Fibroblast of villous mesenchyme (primary cell): ENCODE results near the gene S100A11. TPM values are rescaled to one million over a fixed set of nuclear protein-coding genes. Genes with fewer than 3 reads are reported as not detected.

Source experiments
- DNase-seq: peaks from one replicate; pipeline ENCODE4 v3.0.0-alpha.2; 2010; ENCODE audit warnings: low read depth
- H3K4me3 ChIP-seq: 2 replicates; pipeline ENCODE4 v1.5.1; 2011; ENCODE audit warnings: low read depth, mild to moderate bottlenecking, low read length
- small RNA-seq: library from RNA; depleted of rRNA; stranded (forward); fragments of <200 nt; gene quantifications from one replicate; pipeline ENCODE3, GENCODE V24; 2012
- total RNA-seq: library from RNA; depleted of rRNA; stranded (reverse); fragments of >200 nt; gene quantifications from 2 replicates; pipeline ENCODE4 v1.2.3, GENCODE V29; 2012
- TF ChIP-seq, protein P1 (sequence below): IDR thresholded peaks from 2 replicates; pipeline ENCODE4 v1.5.1; 2012; ENCODE audit warnings: low read depth, mild to moderate bottlenecking, low read length; ENCODE audit not compliant: insufficient read depth

S100A11 gene
- total RNA-seq, 1 donor: 126 TPM

DNA sequence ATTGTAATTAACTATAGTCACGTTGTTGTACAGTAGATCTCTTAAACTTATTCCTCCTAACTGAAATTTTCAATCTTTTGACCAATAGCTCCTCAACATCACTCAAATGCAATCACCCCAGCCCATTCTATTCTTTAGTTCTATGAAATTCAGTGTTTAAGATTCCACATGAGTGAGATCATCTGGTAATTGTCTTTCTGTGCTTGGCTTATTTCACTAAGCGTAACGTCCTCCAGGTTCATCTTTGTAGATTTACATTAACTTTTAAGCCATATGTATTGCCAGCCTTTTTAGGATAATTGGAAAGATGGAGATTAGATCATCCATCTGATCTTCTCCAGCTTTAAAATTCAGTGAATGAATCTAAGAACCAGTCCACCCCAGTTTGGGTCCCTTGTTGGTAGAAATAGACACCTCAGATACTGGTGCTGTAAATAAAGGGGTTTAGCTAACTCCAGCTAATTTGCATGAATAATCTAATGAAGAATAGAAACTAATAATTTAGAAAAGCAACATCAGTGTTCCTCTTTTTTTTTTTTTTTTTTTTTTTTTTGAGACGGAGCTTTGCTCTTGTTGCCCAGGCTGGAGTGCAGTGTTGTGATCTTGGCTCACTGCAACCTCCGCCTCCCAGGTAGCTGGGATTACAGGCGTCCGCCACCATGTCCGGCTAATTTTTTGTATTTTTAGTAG, 50.2 kb downstream of the S100A11 start:
- no peak for DNase-seq
- no peak overlapping the region for H3K4me3 ChIP-seq
- TF ChIP-seq, protein P1, sequence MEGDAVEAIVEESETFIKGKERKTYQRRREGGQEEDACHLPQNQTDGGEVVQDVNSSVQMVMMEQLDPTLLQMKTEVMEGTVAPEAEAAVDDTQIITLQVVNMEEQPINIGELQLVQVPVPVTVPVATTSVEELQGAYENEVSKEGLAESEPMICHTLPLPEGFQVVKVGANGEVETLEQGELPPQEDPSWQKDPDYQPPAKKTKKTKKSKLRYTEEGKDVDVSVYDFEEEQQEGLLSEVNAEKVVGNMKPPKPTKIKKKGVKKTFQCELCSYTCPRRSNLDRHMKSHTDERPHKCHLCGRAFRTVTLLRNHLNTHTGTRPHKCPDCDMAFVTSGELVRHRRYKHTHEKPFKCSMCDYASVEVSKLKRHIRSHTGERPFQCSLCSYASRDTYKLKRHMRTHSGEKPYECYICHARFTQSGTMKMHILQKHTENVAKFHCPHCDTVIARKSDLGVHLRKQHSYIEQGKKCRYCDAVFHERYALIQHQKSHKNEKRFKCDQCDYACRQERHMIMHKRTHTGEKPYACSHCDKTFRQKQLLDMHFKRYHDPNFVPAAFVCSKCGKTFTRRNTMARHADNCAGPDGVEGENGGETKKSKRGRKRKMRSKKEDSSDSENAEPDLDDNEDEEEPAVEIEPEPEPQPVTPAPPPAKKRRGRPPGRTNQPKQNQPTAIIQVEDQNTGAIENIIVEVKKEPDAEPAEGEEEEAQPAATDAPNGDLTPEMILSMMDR: no peak

DNA sequence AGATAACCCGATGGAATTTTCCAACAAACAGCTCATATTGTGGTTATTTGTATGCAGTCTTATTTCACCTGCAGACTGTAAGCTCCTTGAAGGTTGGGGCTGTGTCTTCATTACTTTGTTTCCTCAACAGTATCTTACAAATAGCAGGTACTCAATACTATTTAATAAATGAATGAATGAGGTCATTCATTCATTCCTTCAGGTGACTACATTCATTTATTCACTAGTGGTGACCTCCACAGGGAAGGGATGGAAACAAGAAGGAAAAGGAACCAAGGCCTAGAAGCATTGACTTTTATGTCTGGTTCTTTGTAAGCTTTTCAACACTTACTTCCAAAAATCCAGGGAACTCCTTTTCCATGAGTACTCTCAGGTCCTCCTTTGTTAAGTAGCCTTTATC, 51.0 kb downstream of the S100A11 start:
- no peak overlapping the region for H3K4me3 ChIP-seq
- TF ChIP-seq, protein P1: no peak
- no peak for DNase-seq

DNA sequence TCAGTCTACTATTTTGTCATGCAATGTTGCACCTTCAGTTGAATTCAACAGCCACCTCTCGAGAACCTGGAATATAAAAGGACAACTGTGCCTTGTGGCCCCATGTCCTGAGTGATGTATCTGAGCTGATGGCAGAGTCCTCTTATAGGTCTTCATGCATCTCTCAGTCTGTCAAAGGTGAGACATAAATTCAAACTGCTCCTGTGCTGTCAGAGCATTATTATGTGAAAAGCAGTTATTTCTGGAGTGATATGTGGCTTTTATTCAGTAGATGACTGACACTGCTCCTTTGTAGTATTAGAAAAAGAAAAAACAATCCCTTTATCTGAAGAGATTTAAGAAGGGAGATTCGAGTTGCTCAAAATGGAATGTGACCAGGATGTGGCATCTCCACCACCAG, 51.5 kb downstream of the S100A11 start:
- no peak overlapping the region for H3K4me3 ChIP-seq
- TF ChIP-seq, protein P1: no peak
- DNase-seq: no peak

DNA sequence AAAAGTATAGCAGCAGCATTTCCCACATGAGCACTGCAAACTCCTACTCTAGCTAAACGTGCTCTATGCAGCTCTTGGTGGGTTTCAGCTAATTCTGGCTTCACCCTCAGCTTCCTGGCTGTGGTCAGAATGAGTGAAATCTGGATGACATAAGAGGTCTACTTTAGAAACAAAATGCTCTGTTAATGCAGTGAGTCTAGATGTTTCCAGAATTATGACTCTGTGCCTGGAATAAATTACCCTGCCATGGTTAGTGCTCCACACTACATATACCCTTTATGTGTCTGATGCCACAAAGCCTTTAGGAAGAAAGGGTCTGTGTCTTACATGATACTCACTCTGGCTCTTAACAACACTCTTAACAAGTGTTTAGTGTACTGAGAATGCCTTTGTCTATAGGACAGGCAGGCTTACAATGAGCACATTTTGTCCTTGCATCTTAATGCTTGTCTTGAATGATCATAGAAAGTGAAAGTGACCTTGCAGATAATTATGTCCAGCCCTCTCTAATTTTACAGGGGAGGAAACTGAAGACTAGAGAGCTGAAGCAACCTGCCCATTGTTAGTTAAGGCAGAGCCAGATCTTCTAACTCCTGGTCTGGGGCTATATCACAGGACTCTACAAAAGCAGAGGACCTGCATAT, 52.4 kb downstream of the S100A11 start:
- no peak overlapping the region for H3K4me3 ChIP-seq
- no peak for DNase-seq
- TF ChIP-seq, protein P1: no peak

Small RNA genes within 50 kb of the gene (small RNA-seq; reads per million reads assigned to genes)
- not detected for gene SPTLC1P4

Other genes with a start within 250 kb of the S100A11 start
- gene TDRKH, start 246.5 kb downstream of the S100A11 start, total RNA-seq: 0.64 and 1.7 TPM in 2 replicates
- not detected in 2 replicates for gene LINGO4, start 231.6 kb downstream of the S100A11 start, total RNA-seq
- under 0.01 TPM in 1 of 2 replicates, not detected in the other for gene RORC, start 205.2 kb downstream of the S100A11 start, total RNA-seq
- gene C2CD4D, start 197.2 kb downstream of the S100A11 start, total RNA-seq: not detected in 2 replicates
- not detected in 2 replicates for gene THEM5, start 183.3 kb downstream of the S100A11 start, total RNA-seq
- 9.1 and 9.7 TPM in 2 replicates for gene THEM4, start 127.5 kb downstream of the S100A11 start, total RNA-seq
- gene S100A10, start 43.1 kb downstream of the S100A11 start, total RNA-seq: 70.0 and 70.2 TPM in 2 replicates
- not detected in 2 replicates for gene TCHHL1, start 52.1 kb upstream of the S100A11 start, total RNA-seq
- under 0.01 TPM in 1 of 2 replicates, not detected in the other for gene TCHH, start 78.4 kb upstream of the S100A11 start, total RNA-seq
- gene RPTN, start 122.2 kb upstream of the S100A11 start, total RNA-seq: not detected in 2 replicates
- gene HRNR, start 187.2 kb upstream of the S100A11 start, total RNA-seq: not detected in 2 replicates